HG02759 (cell line): ENCODE measurements around the gene RREB1.
A peak's percentile ranks its signal among the peaks of the same experiment; 100 is the strongest.

ENCODE experiments used
- ATAC-seq: cut with Tn5 transposase; IDR thresholded peaks from one replicate; pipeline ENCODE4 v1.9.1; 2021; ENCODE audit warnings: mild to moderate bottlenecking, moderate library complexity; ENCODE audit not compliant: unreplicated experiment

RREB1 gene

DNA sequence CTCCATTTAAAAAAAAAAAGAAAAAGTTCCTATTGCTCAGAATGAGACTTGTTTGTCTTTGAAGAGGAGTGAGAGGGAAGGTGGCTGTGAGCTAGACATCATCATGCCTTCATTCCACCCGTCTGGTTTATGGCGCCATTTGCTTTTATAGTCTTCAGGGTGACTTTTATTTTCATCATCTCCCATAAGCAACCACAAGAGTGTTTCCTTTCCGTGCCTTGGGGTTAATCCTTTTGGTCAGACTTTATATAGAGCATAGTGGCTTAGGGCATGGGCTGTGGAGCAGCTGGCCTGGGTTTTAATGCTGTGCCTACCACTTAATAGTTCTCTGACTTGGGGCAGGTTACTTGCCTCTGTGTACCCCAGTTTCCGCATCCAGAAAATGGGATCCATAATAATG is 77.8 kb downstream of the RREB1 start:
- ATAC-seq: no peak

DNA sequence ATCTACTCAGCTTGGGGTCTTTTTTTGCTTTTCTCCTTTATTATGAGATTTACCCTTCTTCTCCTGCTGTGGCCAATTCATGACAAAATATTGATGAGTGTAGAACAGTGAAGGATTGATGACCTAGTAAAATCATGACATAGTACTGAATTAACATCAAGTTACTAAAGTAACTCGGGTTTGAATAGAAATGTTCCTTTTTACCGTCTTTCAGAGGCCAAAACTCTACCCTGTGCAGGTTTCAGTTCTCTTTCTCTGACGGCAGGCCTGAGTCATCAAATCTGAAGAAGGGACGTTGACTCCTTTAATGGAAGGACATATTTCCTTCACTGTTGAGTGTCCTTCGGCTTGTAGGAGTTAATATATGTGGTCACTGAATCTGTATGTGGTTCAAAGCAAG is 80.7 kb downstream of the RREB1 start:
- peak; percentile 93 for ATAC-seq

DNA sequence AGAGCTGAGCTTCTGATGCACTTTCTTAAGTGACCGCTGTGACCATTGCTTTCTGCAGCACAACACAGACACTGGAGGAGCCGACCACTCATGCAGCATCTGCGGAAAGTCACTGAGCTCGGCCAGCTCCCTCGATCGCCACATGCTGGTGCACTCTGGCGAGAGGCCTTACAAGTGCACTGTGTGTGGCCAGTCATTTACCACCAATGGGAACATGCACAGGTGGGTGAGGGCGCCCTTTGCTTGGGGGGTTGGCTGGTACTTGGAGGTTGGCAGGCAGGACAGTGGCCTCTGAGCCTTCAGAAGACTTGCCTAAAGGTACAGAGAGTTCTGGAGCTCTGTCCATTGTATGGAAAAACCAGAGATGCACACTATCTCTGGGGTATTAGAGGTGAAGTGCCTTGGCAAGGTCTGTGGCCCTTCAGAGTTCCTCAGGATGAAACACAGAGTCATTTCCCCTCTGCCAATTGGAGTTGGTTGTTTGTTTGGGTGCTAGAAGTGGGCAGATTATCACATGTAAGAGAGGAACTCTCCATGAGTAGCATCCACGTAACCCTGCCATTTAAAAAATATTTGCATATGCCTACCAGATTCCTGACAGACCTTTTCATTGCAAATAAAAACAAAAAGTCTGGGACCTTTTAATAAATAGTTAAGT is 81.5 kb downstream of the RREB1 start:
- no peak for ATAC-seq

DNA sequence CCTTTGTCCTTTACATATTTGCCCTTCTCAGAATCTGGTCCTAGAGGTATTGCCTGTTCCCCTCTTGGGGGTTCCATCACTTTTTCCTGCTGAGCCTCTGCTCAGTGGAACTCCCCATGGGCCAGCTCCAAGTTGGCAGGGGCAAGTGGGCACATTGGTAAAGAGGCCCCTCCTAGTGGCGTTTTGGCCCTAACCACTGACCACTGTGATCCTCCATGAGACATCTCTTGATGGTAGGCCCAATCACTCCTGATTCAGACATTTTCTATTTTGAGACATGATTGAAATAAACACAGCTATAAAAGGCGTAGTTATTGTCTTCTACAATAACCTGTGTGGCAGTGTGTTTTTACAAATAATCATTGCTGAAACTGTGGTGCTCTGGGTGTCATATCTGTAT is 83.0 kb downstream of the RREB1 start:
- no peak for ATAC-seq

- no peak for ATAC-seq
Measured at GRCh38 chr6:7193122-7193521, 85.4 kb downstream of the RREB1 start.

DNA sequence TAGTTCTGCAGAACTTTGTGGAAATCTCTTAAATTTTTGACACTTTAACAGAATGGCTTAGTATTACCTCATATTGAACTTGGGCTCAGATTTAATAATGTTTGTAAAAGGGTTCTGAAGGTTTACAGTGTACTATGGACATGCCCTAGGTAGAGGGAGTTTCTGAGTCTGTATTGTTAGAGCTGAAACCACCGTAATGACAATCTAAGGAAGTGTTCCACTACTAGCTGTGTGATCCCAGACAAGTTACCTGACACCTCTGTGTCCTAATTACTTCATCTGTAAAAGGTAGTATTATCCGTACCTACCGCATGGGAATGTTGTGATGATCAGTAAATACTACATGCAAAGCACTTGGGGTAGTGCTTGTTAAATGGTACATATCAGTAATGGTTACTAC is 86.9 kb downstream of the RREB1 start:
- ATAC-seq: no peak

GRCh38 chr6:7195339-7196018 is 87.7 kb downstream of the RREB1 start:
- ATAC-seq: no peak

DNA sequence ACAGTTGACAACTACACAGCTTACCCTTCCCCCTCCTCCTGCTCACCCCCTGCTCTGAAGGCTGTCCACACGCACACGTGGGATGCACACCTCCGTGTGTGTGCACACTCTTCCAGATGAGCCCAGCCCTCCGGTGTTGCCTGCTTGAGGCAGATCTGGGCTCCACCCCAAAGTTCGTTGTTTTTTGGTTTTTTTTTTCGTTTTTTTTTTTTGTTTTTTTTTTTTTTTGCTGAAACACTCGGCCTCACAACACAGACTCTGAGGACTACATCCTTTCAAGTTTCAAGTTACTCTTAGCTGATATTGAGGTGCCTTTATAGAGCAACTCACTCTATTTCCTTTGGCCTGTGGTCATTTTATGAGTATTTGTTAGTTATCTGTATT is 88.2 kb downstream of the RREB1 start:
- ATAC-seq: no peak

GRCh38 chr6:7196685-7197283 is 89.0 kb downstream of the RREB1 start:
- no peak for ATAC-seq

DNA sequence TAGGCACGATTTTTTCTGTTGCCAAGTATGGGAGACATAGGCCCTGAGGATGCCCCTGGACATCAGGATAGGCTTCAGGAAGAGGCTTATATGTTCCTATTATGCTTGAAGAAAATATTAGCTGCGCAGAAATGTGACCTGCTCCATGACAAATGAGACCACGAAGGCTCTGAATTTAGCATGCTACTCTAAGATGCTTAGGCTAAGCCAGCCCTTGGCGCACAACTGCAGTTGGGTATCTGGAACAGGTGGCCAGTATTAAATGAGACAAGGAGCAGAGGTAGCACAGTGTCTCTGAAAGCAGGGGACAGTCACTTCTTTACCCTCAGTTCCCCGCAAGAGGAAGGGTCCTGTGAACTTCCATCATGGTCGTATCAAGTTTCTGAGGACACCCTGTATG is 90.0 kb downstream of the RREB1 start:
- ATAC-seq: no peak

- no peak for ATAC-seq
Measured at GRCh38 chr6:7198833-7199800, 91.4 kb downstream of the RREB1 start.

DNA sequence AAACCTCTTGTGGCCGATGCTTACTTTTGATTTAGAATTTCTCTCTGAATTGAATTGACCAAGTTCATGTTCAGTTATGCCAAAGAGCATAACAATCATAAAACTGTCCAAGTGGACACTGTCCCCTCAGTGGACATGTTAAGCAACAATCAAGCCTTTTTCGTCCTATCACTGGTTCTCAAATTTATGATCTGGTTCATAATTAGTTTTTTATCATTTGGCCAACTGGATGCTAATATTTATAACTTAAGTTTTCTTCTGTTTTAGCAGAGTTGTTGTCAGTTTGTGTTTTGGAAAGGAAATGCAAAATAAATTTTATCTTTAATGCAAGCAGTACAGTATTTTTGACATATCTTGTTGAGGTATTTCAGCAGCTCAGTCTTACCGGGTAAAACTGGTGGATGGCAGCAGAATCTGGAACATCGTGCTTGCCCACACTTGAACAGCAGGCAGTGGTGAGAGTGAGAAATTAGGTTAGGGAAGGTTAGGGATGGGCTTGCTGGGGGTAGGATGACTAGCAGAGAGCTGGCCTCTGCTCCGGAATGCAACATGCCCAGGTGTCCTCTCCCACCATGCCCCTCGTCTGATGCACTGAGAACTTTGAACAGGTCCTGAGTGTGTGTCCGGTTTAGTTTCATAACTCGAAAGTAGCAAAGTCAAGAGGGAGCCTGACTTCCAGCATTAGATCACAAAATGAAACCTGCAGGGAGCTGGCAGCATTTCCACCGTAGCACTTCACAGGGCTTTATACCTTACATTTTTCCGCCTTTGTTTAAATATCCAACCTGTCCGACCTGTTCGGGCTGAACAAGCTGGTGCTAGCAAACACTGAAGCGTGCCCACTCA is 93.1 kb downstream of the RREB1 start:
- ATAC-seq: no peak

DNA sequence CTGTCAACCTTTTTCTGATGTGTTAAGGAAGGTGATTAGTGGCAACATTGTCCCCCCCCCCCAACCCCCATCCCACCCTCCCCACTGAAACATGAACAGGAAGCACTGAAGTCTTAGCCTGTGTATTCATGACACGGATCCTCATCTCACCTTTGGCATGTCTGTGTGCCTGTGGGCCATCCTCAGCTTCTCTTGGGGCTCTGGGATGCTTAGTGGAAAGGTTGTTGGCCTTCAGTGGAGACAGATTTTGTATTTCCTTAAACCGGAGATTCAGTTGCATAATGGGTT is 93.6 kb downstream of the RREB1 start:
- ATAC-seq: no peak

- ATAC-seq: peak; percentile 94
Measured at GRCh38 chr6:7201732-7202541, 94.2 kb downstream of the RREB1 start.

- no peak for ATAC-seq
Measured at GRCh38 chr6:7202950-7203349, 95.2 kb downstream of the RREB1 start.

GRCh38 chr6:7203939-7204338 is 96.2 kb downstream of the RREB1 start:
- ATAC-seq: no peak

- no peak for ATAC-seq
Measured at GRCh38 chr6:7204726-7205125, 97.0 kb downstream of the RREB1 start.

DNA sequence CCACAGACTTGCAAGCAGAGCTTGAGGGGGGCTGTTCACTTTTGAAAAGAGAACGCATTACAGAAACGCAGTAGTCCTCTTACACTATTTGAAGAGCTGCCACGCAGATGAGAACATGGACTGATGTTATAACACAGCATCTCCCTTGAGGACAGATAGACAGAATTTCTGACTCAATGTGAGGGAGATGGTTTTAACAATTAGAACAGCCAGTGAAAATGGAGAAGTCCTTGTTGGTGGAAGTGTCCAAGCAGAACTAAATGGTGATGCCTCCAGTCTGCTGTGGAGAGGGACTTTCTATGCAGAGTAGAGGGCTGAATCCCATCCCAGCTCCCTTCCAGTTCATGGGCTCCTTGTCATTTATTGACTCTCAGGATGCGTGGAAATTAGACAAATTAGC is 100.0 kb downstream of the RREB1 start:
- no peak for ATAC-seq

- ATAC-seq: no peak
Measured at GRCh38 chr6:7213416-7213815, 105.7 kb downstream of the RREB1 start.

DNA sequence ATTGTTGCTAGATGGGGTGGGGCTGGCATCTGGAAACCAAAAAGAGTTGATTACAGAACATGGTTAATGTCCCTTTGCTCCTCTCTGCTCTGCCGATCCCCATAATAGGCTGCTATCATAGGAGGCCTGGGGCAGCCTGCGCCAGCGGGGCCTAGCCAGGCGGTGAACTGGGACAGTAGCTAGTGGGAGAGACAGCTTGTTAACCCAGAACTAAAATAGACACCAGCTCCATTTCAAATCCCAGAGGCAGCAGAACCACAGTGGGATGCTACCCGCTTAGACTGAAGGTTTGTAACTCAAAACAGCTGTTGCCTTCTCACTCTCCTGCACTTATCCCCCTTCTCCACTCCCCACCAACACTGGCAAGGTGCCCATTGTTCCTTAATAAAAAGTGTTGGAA is 106.7 kb downstream of the RREB1 start:
- no peak for ATAC-seq
